HG03060 (cell line): Measurements from ENCODE around the gene GON4L.
"Not testable (repeated sequence)": the region's sequence is repeated elsewhere in the genome, so short reads cannot be mapped to it uniquely, and the experiment has no call there.

Experiments used
- ATAC-seq: cut with Tn5 transposase; IDR thresholded peaks from one replicate; pipeline ENCODE4 v1.9.1; 2021; ENCODE audit warnings: low read depth, moderate number of reproducible peaks; ENCODE audit not compliant: unreplicated experiment

GON4L gene

GRCh38 chr1:155872527-155872926 is 15.5 kb upstream of the GON4L start:
- no peak for ATAC-seq

- no peak for ATAC-seq
Measured at GRCh38 chr1:155871390-155871789, 14.4 kb upstream of the GON4L start.

GRCh38 chr1:155867766-155868165 is 10.8 kb upstream of the GON4L start:
- no peak for ATAC-seq

GRCh38 chr1:155864393-155864792 is 7.4 kb upstream of the GON4L start:
- no peak for ATAC-seq

GRCh38 chr1:155861896-155862295 is 4.9 kb upstream of the GON4L start:
- no peak for ATAC-seq

- no peak for ATAC-seq
Measured at GRCh38 chr1:155860970-155861510, 4.0 kb upstream of the GON4L start.

- no peak for ATAC-seq
Measured at GRCh38 chr1:155859881-155860871, 3.2 kb upstream of the GON4L start.

DNA sequence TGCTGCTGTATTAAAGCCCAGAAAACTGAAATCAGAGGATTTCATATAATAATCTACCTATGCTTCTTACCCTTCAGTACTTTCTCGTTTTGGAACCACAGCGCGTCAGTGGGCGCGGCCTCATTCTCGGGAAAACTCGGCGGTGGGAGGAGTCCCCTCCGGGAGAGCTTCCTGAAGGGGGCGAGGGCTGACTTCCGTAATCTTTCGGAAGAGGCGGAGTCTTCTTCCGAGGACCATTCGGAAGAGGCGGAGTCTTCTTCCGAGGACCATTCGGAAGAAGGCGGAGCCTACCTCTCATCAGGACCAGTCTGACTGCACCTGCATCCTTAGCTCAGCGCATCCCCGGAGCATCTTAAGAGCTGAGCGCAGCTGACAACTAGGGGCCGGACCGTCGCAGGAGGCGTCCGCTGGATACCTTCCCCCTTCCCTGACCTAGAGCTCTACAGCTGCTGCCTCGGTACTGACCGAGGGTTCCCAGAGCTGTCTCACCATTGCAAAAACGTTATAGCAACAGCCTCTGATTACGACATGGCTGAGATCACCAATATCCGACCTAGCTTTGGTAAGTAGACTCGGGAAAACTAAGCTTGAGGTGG is 2.3 kb upstream of the GON4L start, which contains the start of gene SYT11:
Gene SYT11, plus strand, starts transcription at position 334 of the 596 bp plus-strand sequence. Its CDS starts 195 bp downstream, at position 529.
- peak; percentile 37 for ATAC-seq

DNA sequence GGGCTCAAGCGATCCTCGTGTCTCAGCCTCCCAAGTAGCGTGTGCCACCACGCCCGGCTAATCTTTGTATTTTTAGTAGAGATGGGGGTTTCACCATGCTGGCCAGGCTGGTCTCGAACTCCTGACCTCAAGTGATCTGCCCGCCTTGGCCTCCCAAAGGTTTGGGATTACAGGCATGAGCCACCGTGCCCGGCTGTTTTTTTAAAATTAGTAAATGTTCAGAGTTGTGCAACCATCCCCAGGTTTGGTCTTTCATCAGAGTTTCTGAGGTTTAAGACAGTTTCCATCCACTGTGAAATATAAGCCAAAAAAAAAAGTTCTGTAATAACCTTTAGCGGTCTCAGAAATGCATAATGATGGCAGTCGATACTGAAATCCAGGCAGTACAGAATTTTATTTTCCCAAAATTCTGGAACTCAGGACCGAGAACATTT is 1.8 kb upstream of the GON4L start:
- no peak for ATAC-seq

DNA sequence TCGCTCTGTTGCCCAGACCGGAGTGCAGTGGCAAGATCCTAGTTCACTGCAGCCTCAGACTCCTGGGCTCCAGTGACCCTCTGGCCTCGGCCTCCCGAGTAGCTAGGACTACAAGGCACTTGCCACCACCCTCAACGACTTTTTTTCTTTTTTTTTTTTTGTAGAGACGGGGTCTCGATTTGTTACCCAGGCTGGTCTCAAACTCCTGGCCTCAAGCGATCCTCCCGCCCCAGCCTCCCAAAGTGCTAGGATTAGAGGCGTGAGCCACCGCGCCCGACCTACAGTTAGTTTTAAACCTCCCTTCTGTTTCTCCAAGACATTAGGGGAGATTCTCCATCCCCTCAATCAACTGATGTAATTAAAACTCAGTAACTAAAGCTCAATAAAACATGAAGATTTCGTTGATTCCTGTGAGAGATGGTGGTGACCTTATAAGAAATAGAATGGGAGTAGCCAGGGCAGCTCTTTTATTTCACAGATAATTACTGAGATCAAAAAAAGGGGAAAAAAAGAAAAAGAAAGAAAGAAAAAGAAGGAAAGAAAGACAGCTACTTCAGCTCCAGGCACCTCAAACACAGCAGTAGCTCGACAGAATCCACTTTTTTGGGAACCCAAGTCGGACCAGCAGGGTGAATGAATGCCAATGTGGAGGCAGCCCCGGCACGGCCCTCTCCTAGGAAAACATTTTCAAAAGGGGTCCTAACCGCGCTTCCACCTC is 598 bp downstream of the GON4L start:
- no peak for ATAC-seq

- ATAC-seq: no peak
Measured at GRCh38 chr1:155850345-155850744, 6.7 kb downstream of the GON4L start.

- ATAC-seq: no peak
Measured at GRCh38 chr1:155847823-155848529, 9.0 kb downstream of the GON4L start.

DNA sequence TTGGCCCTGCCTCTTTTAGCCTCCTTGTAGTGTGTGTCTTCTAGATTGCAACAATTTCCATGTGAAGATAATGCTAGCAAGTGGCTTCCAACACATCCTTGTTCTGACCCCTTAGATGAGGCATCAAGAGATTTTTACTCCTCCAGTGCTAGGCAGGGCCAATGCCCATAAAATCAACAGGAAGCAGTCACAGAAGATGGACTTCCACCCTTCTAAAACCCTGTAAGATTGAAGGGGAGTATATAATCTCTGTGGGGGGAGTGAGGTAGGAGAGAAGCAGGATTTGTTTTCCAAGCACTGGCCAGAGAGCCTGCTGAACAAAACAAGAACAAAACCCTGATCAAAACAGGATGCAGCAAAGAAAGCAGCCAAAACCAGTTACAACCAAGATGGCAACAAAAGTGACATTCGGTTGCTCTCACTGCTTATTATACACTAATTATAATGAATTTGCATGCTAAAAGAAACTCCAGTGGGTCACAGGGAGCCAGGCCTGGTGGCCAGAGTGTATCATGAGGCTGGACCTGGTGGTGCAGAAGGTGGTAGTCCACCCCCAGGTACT is 12.1 kb downstream of the GON4L start:
- ATAC-seq: no peak

DNA sequence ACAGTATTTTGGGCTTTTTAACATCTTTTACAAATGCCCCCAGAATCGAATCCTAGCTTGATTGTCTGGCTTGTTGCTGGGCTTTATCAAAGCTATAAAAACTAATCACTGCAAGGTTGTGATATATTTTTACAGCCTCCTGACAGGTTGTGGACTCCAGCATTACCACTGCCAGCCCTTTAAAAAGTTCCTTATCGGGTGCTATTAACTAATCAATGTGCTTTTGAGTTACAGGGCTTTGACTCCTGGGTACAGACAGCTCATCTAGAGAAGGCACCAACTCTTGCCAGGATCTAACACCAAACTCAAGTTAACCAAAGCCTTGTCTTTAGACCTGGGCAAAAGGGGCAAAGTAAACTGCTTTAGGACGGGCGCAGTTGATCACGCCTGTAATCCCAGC is 16.6 kb downstream of the GON4L start:
- no peak for ATAC-seq

DNA sequence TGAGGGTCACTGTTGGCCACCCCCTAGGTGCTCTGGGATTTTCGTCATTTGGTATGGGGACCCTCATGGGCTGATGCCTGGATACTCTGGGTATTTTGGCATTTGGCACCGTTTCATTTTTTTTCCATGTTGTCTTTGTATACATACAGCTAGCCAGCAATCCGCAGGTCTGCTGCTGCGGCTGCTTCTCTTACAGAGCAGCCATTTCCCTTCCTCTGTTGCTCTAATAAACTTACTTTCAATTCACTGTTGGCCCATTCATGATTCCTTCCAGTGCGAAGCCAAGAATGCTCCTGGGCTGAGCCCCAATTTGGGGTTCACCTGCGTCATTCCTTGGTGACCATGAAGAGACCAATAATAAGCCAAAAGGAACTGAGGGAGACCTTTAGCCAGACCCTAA is 21.5 kb downstream of the GON4L start:
- no peak for ATAC-seq

DNA sequence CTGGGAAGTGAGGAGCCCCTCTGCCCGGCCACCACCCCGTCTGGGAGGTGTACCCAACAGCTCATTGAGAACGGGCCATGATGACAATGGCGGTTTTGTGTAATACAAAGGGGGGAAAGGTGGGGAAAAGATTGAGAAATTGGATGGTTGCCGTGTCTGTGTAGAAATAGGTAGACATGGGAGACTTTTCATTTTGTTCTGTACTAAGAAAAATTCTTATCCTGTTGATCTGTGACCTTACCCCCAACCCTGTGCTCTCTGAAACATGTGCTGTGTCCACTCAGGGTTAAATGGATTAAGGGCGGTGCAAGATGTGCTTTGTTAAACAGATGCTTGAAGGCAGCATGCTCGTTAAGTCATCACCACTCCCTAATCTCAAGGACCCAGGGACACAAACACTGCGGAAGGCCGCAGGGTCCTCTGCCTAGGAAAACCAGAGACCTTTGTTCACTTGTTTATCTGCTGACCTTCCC is 22.1 kb downstream of the GON4L start:
- ATAC-seq: not testable (repeated sequence)

GRCh38 chr1:155834296-155834926 is 22.6 kb downstream of the GON4L start:
- ATAC-seq: no peak

DNA sequence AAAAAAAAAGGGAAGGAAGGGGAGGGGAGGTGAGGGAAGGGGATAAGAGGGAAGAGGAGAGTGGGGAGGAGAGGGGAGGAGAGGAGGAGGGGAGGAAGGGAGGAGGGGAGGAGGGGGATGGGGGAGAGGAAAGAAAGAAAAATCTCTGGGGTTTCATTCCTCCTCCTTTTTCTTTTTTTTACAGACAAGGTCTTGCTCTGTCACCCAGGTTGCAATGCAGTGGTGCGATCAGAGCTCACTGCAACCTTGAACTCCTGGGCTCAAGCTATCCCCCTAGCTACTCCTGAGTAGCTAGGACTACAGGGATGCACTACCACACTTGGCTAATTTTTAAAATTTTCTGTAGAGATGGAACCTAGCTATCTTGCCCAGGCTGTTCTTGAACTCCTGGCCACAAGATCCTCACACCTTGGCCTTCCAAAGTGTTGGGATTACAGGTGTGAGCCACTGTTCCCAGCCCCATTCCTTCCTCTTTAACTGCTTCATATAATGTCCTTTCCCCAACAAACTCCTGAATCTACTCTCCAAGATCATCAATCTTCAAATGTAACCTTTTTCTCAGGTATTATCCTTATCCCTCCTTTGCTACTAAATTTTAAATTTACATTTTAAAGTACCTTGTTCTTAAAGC is 23.2 kb downstream of the GON4L start:
- ATAC-seq: no peak
